Activated naive CD4-positive, alpha-beta T cell treated with anti-CD3 and anti-CD28 coated beads, Interleukin-2, amount 50 U/mL, for 72 hours (primary cell): ENCODE measurements around the gene GRK3. TPM values are rescaled to one million over a fixed set of nuclear protein-coding genes. Genes with fewer than 3 reads are reported as not detected.
"Not testable (repeated sequence)": the region's sequence is repeated elsewhere in the genome, so short reads cannot be mapped to it uniquely, and the experiment has no call there.

Source experiments
- ATAC-seq, 2 donors: fragments of 150-1000 bp; cut with Tn5 transposase; 2 replicates each; pipeline ENCODE4 v1.10.0; 2021; ENCODE audit warnings: mild to moderate bottlenecking in 2 of 2, moderate library complexity in 2 of 2
- DNase-seq, 2 donors: peaks; one replicate each; pipeline ENCODE4 v3.0.0; 2021 to 2022; ENCODE audit warnings: low spot score in 2 of 2
- H3K27ac Mint-ChIP-seq, 2 donors: one replicate each; pipeline ENCODE4 v1.8.0; 2022; ENCODE audit warnings: mild to moderate bottlenecking in 2 of 2, mixed read lengths in 2 of 2
- H3K36me3 Mint-ChIP-seq, 2 donors: one replicate each; pipeline ENCODE4 v1.8.0; 2022; ENCODE audit warnings: mixed read lengths in 2 of 2
- H3K9me3 Mint-ChIP-seq, 2 donors: one replicate each; pipeline ENCODE4 v1.8.0; 2022; ENCODE audit warnings: mixed read lengths in 2 of 2
- total RNA-seq, 2 donors: library from RNA; stranded (reverse); gene quantifications; one replicate each; pipeline ENCODE4 v1.2.3, GENCODE V29; 2022

The GRK3 gene
- total RNA-seq: 10 to 100 TPM; 13.6 to 31.6 TPM

DNA sequence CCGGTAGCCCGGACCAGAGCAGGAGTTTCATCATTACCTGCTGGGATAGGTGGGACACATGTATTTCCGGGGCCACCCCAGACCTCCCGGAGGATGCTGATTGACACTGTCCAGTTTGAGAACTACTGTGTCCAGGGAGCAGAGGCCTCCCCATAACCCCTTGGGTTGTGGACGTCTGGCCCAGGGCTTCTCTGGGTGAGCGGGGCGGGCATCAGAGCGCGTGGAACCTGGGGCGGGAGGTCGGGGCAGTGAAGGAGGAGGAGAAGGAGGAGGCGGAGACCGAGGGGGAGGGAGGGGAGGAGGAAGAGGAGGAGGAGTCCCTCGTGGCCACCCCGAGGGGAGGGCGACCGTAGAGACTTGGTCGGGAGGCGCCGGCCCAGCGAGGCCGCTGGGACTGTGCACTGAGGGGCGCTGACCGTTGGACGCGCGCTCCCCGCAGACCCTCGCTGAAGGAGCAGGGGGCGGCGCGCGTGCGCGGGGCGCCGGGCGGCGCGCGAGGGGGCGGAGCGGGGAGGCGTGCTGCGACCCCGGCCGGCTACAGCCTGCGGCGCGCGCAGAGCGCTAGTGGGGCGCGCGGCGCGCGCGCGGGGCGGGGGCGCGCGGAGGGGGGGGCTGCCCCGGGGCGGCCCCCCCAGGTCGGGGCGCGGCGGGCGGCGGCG lies at the start of gene GRK3:
Gene GRK3 (plus strand): TSS at position 356 of the 659 bp plus-strand sequence. CDS start 366 bp downstream, outside the sequence.
- H3K27ac Mint-ChIP-seq: peak within 1 kb of the TSS; percentile 80 to 90

DNA sequence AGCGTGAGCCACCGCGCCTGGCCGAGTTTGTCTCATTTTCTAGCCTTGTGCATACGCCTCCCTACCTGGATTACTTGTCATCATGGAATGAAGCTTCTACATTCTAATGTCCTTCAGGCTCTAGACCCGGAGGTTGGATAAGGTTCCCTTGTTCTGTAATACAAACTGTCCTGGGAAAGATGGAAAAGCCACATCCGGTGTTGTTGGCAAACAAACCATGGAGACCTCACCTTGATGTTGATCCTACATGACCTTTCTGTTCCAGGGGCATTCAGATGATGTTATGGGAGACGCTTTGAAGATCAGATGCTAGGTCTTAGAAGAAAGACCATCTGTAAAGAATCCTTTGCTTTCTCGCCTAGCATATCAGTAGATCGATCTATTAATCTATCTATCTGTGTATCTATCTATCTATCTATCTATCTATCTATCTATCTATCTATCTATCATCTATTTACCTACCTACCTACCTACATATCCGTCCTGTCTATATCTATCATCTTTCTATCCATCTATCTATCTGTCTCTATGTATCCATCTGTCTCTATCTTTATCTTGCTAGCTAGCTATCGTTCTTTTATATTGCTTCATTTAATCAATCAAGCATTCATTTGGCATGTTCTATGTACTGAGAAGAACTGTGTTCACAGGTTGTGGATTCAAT lies 46.3 kb upstream of the GRK3 start:
- DNase-seq (no peak), ATAC-seq (no peak)
- Mint-ChIP-seq H3K9me3 (no peaks in the 10 kb centered on the region), H3K36me3 (peaks cover 0 to 13% of the 10 kb centered on the region in 2 donors), H3K27ac (no peak overlapping the region)

More for the DNA sequence above, at the start of gene GRK3:
- H3K9me3 Mint-ChIP-seq: no peaks in the 10 kb centered on the region
- peaks cover 11 to 20% of the 10 kb centered on the region in 2 donors for H3K36me3 Mint-ChIP-seq
- DNase-seq (peak; percentile 63 to 66), ATAC-seq (peak; percentile 75 to 84)

DNA sequence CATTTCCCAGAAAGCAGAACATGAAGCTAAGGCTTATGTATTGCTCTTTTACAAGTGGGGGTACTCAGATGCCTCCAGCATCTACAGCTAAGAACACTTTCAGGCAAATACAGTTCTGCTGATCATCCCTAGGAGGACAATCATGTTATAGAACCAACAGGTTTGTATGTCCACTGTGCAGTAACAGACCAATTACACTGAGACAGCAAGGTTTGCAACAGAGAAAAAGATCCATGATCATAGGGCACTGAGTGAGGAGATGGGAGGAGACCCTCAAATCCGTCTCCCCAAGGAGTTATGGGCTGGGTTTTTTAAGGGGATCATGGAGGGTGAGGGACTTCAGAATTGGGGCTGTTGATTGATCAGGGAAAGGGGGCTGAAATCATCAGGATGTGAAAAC lies 39.1 kb upstream of the GRK3 start:
- H3K9me3 Mint-ChIP-seq: peaks cover 9 to 12% of the 10 kb centered on the region in 2 donors
- ATAC-seq (no peak), DNase-seq (no peak)
- peak overlapping the region in 1 of 2 donors; percentile 51 for H3K27ac Mint-ChIP-seq
- peaks cover 7 to 31% of the 10 kb centered on the region in 2 donors for H3K36me3 Mint-ChIP-seq

DNA sequence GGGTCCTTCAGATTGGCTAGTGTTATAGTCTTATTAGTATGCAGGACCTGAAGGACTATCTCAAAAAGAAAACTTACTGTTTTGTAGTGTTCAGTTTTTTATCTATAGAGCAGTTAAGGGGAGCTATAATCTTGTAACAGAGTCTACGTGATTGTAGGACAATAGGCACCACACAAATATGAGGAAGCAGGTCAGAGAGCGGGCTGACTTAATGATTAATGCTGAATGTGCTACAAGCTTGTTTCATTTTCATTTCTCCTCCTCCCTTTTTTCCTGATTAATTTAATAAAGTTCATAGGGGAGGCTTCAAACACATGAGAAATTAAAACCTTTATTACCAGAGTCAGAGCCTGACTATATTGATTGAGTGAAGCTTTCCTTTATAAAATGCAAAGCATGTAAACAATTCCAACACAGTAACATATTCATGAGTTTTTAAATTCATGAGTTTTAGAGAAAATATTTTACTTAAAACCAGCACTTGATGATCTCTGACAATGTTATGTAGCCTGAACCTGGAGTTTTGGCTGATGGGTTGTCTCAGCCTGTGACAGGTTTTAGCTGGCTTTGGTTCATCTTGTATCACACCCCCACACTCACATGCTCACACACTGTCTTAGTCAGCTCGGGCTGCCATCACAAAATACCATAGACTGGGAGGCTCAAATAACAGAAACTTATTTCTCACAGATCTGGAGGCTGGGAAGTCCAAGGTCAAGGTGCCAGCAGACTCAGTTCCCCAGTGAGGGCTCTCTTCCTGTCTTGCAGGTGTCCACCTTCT lies 38.5 kb upstream of the GRK3 start:
- ATAC-seq, H3K27ac Mint-ChIP-seq, DNase-seq: not testable (repeated sequence)
- H3K9me3 Mint-ChIP-seq: peaks cover 14 to 17% of the 10 kb centered on the region in 2 donors
- H3K36me3 Mint-ChIP-seq: peaks cover 7 to 31% of the 10 kb centered on the region in 2 donors

DNA sequence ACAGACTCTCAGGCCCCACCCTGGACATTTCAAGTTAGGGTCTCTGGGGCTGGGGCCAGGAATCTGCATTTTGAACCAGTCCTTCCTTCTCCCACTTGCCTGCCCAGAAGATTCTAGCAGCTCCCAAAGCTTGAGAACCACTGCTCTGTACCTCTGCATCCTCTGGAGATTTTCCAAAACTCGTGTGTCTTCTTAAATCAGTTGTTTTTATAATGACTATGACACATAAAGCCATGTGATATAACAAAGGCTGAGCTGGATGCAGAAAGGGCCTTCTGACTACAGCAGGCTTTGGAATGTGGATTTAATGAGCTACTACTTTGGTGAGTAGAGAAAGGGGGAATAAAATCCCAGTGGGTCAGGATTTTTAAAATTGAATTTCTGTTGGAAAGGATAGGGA lies 37.5 kb upstream of the GRK3 start:
- ATAC-seq, H3K27ac Mint-ChIP-seq, DNase-seq: not testable (repeated sequence)
- peaks cover 14 to 17% of the 10 kb centered on the region in 2 donors for H3K9me3 Mint-ChIP-seq
- H3K36me3 Mint-ChIP-seq: peaks cover 7 to 22% of the 10 kb centered on the region in 2 donors

DNA sequence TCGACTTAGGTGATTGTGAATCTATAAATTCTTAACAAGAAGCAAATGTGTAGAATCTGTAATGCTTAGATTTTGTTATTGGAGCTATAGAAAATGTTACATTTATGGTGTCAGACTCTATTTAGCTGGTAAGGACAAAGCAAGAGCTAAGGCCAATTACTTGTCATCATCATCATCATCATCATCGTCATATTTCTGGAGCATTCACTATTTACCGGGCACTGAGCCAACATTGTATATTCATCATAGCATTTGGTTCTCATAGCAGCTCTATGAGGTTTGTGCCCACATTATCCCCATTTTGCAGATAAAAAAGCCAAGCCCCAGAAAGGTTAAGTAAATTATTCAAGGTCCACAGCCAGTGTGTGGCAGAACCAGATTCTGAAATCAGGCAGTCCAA lies 36.4 kb upstream of the GRK3 start:
- DNase-seq, H3K27ac Mint-ChIP-seq, ATAC-seq: not testable (repeated sequence)
- H3K9me3 Mint-ChIP-seq: peaks cover 14 to 17% of the 10 kb centered on the region in 2 donors
- peaks cover 7 to 18% of the 10 kb centered on the region in 2 donors for H3K36me3 Mint-ChIP-seq

DNA sequence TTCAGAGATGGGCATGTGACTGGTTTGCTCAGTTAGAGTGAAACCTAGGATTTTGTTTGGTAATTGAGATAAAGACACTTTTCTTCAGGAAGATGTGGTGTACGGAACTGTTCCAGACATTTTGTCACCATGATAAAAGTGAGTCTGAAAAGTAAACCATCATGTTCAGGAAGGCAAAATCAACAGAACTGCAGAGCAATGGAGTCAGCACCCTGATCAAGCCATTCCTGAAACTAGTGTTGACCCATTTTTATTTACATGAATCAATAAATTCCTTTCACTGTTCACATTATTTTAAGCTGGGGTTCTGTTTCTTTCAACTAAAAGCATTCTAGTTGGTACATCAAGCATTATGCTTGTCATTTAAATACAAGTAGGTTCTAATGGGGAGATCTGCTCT lies 35.4 kb upstream of the GRK3 start:
- Mint-ChIP-seq H3K36me3 (peaks cover 7 to 18% of the 10 kb centered on the region in 2 donors), H3K9me3 (peaks cover 14 to 17% of the 10 kb centered on the region in 2 donors)
- not testable (repeated sequence) for H3K27ac Mint-ChIP-seq, DNase-seq, ATAC-seq

DNA sequence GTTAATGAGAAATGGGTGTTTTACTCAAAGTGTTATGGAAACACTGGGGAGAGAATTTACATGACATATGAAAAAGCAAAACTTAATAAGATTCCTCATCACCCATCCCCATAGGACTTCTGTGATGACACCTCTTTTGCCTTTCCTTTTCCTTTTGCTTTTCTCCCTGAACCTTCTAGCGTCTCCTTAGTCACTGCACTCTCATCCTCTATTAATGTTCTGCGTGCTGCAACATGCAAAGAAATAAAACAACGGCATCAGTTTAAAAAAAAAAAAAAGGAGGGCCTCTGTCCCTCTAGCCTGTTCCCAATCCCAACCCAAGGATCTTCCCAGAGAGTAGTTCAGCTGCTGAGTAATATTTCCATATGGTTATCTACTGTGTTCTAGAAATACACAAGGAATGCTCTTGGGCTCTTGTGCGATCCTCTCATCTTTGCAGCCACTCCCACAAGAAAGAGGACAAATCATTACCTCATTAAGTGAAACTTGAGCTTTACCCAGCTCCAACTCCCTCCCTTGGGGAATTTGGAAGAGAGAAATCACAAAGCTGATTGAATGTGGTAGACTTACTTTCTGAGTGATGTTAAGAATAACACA lies 34.8 kb upstream of the GRK3 start:
- H3K9me3 Mint-ChIP-seq: peaks cover 11 to 13% of the 10 kb centered on the region in 2 donors
- H3K36me3 Mint-ChIP-seq: peaks cover 7 to 13% of the 10 kb centered on the region in 2 donors
- not testable (repeated sequence) for ATAC-seq, DNase-seq, H3K27ac Mint-ChIP-seq

DNA sequence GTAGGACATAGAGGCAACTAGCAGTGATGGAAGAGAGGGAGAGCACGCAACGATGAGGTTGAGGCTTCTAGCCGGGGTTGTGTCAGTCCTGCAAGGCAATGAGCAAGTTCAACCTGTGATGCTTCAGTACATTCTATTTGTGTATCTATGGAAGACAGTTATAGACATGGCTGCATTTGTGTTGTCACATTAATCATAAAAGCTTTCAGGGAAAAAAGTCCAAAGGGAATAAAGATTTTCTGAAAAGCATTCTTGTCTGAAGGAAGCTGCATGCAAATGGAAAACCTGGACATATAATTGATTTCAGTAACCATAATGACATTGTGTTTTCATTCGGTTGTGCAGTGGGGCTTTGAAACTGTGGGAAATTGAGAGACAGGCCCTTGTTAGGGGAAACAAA lies 32.8 kb upstream of the GRK3 start:
- H3K36me3 Mint-ChIP-seq, ATAC-seq, DNase-seq, H3K27ac Mint-ChIP-seq: not testable (repeated sequence)
- H3K9me3 Mint-ChIP-seq: peaks cover 4 to 11% of the 10 kb centered on the region in 2 donors

DNA sequence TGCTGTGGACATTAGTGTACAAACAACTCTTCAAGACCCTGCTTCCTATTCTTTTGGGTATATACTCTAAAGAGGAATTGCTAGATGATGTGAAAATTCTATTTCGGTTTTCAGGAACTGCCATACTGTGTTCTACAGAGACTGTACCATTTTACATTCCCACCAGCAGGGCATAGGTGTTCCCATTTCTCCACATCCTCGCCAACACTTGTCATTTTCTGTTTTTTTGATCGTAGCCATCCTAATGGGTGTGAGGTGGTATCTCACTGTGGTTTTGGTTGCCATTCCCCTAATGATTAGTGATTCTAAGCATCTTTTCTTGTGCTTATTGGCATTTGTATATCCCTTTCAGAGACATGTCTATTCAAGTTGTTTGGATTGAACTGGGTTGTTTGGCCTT lies 29.8 kb upstream of the GRK3 start:
- H3K36me3 Mint-ChIP-seq: peaks cover 0 to under 1% of the 10 kb centered on the region in 2 donors
- H3K9me3 Mint-ChIP-seq: peaks cover 4 to 8% of the 10 kb centered on the region in 2 donors

DNA sequence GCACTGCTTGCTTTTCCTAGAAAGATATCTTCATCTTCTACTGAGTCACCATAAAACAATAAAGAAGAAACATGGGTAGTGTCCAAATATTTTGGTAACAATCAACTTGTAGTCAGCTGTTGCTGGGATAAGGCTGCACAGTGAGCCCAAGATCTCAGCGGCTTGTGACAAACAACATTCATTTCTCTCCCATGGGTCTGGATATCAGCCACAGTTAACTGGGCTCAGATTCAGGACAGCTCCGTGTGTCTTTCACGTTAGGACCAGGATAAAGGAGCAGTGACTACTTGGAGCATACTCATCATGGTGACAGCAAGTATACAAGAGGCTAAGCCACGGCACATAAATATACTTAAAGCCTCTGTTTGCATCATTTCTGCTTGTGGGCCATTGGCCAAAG lies 27.9 kb upstream of the GRK3 start:
- DNase-seq: no peak
- Mint-ChIP-seq H3K36me3 (peaks cover 0 to 5% of the 10 kb centered on the region in 2 donors), H3K27ac (peak overlapping the region in 1 of 2 donors; percentile 9), H3K9me3 (peaks cover 3 to 4% of the 10 kb centered on the region in 2 donors)
- no peak for ATAC-seq

More for the DNA sequence above, 29.8 kb upstream of the GRK3 start:
- no peak overlapping the region for H3K27ac Mint-ChIP-seq
- no peak for ATAC-seq
- no peak for DNase-seq

DNA sequence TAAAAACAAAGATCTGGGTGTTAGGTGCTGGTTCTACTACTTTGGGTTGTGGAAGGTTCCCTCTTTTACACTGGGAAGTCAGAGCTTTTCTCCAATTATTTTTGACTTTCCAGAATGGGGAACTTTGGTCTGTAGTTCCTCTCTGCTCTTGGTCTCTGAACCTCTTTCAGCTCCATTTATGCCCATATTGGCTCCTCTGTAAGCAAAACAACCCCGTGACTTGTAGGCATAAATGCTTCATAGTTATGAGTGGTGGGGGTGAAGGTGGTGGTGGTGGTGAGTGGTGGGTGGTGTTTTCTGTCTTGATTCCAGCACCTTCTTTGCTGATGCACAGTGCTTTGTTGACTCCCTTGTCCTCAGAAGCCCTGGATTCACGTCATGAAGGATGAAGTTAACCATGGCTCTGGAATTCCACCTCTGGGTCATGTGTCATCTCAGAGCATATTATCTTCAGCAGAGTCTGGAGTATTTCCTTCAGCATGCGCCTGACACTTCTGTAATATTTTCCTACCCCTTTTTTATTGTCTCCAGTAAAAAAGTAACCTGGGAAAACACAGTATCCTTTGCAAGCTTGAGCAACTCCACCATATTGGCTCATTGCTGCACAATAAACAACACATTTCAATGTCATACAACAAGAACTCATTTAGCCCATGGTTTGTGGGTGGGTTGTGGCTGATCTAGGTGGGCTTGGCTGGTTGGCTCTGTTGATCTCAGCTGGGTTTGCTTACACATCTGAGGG lies 24.1 kb upstream of the GRK3 start:
- DNase-seq (no peak), ATAC-seq (no peak)
- H3K9me3 Mint-ChIP-seq: peaks cover 3 to 4% of the 10 kb centered on the region in 2 donors
- no peak overlapping the region for H3K27ac Mint-ChIP-seq
- H3K36me3 Mint-ChIP-seq: peaks cover 0 to 5% of the 10 kb centered on the region in 2 donors

DNA sequence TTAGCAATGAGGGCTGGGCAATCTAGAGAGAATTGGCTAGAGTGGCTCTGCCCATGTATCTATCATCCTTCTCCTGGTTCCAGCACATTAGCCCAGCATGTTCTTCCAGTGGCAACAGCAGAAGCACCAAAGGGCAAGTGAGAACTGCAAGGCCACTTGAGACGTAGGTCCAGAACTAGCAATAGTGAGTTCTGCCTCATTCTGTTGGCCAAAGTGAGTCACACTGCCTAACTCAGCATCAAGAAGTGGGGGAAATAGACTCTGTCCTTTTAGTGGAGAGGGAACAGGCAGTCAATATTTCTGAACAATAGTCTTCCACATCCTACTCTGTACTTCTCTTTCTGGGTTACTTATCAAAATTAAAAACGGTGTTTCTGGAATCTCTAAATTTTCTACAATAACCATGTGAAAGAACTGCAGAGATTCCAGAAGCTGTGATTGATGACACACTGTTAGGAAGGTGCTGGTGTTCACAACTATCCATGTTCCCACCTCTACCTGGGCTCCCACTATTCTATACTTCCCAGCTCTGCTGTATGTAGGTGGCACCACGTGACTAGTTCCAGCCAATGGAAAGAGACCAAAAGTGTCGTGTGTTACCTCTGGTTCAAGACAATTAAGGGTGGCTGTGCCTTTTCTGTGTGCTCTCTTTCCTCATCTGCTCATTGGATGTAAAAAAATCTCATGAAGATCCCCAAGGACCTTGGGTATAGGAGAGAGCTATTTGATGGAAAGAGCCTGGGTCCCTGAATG lies 23.4 kb upstream of the GRK3 start:
- peaks cover 3 to 4% of the 10 kb centered on the region in 2 donors for H3K9me3 Mint-ChIP-seq
- DNase-seq (no peak), ATAC-seq (no peak)
- no peak overlapping the region for H3K27ac Mint-ChIP-seq
- peaks cover 0 to 5% of the 10 kb centered on the region in 2 donors for H3K36me3 Mint-ChIP-seq

DNA sequence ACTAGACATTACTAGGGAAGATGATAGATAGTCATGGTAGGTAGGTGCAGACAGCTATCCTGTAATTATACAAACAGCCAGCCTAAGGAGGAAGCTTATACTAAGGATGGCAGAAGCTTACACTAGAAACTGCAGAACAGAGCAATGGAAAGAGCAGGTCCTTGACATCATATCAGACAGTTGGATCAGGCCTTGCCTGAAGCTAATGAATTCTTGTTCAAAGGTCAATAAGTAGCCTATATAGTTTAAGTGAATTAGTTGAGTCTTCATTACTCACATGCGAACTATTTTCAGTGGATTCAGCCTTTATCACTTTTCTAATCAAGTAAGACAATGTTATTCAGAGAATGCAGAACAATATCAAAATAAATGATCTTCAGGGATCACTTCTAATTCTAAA lies 22.3 kb upstream of the GRK3 start:
- DNase-seq: no peak
- no peak for ATAC-seq
- Mint-ChIP-seq H3K9me3 (peaks cover 0 to 4% of the 10 kb centered on the region in 2 donors), H3K36me3 (peaks cover 0 to 5% of the 10 kb centered on the region in 2 donors), H3K27ac (no peak overlapping the region)

DNA sequence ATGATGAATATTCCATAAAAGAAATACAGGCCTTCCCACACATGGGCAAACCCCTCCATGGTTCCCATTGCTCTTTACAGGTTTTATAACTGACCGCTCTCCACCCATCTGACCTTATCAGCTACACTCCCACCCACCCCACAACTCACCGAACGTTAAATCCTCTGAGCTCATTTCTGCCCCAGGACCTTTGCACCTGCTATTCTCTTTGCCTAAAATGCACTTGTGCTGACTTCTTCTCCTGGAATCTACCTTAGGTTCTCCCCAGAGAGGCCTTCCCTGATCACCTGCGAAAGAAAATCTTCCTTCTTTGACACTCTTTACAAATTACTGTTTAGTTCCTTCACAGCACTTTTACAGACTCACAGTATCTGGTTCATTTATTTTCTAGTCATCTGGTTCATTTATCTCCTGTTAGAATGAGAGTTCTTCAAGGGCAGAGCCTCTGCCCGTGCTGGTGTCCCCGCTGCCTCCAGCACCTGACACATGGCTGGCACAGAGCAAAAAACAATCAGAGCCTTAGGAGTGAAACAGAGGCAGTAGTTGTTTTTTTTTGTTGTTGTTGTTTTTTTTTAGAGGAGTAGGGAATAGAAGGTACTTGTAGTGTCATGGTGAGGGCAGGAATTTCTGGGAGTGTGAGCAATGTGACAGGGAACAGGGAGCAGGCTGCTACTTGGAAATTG lies 21.6 kb upstream of the GRK3 start:
- Mint-ChIP-seq H3K9me3 (peaks cover 0 to 4% of the 10 kb centered on the region in 2 donors), H3K36me3 (peaks cover 0 to 5% of the 10 kb centered on the region in 2 donors), H3K27ac (peak overlapping the region; percentile 5 to 53)
- ATAC-seq (no peak), DNase-seq (no peak)
